A673 (cell line): ENCODE measurements around the gene RECK.

Source experiments
- EZH2 ChIP-seq: fragments of 200-600 bp; sonication (generic); IDR thresholded peaks from 2 replicates; pipeline ENCODE4 v1.6.1; 2017; ENCODE audit warnings: borderline replicate concordance, low read depth, mild to moderate bottlenecking, mixed read lengths, antibody characterized with exemption, low read length; ENCODE audit not compliant: poor library complexity, severe bottlenecking
- TF ChIP-seq, protein P1 (sequence below): fragments of 300-800, 200-600 bp; sonication (generic); conservative IDR thresholded peaks from 2 replicates; pipeline ENCODE4 v1.5.1; 2017; ENCODE audit warnings: low read depth, mild to moderate bottlenecking, antibody characterized with exemption, low read length, moderate library complexity, mixed read lengths

DNA sequence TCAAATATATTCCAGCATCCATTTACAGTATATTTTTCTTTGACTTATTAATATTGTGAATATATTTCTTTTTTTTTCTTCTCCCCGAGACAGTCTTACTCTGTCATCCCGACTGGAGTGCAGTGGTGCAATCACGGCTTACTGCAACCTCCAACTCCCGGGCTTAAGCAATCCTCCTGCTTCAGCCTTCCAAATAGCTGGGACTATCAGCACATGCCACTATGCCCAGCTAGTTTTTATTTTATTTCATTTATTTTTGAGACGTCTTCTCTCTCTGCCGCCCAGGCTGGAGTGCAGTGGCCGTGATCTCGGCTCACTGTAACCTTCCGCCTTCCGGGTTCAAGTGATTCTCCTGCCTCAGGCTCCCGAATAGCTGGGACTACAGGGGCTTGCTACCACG is 92.4 kb downstream of the RECK start:
- TF ChIP-seq, protein P1, sequence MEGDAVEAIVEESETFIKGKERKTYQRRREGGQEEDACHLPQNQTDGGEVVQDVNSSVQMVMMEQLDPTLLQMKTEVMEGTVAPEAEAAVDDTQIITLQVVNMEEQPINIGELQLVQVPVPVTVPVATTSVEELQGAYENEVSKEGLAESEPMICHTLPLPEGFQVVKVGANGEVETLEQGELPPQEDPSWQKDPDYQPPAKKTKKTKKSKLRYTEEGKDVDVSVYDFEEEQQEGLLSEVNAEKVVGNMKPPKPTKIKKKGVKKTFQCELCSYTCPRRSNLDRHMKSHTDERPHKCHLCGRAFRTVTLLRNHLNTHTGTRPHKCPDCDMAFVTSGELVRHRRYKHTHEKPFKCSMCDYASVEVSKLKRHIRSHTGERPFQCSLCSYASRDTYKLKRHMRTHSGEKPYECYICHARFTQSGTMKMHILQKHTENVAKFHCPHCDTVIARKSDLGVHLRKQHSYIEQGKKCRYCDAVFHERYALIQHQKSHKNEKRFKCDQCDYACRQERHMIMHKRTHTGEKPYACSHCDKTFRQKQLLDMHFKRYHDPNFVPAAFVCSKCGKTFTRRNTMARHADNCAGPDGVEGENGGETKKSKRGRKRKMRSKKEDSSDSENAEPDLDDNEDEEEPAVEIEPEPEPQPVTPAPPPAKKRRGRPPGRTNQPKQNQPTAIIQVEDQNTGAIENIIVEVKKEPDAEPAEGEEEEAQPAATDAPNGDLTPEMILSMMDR = no peak
- TF ChIP-seq EZH2 = no peak
